Measurements from ENCODE around the gene CAVIN1. TPM values are rescaled to one million over a fixed set of nuclear protein-coding genes. Genes with fewer than 3 reads are reported as not detected.

CAVIN1 gene
- total RNA-seq, 1 donor from 2014 or later, result 5.5 TPM

GRCh38 chr17:42441371-42442195 lies 18.5 kb upstream of the CAVIN1 start:
- TF ChIP-seq EZH2 (IDR thresholded peaks at IDR 0.05), result no peak
- no peak for TF ChIP-seq EZH2phosphoT487 (IDR thresholded peaks at IDR 0.05)
- TF ChIP-seq CTCF (IDR thresholded peaks at IDR 0.05), result no peak
- H3K27ac ChIP-seq, result no peak overlapping the region
- no peaks in the 10 kb centered on the region for H3K4me1 ChIP-seq
- peaks cover 3% of the 10 kb centered on the region for H3F3A ChIP-seq (ENCODE audit: low read depth)
- H3K9me3 Mint-ChIP-seq, result no peaks in the 10 kb centered on the region
- H3K27ac Mint-ChIP-seq, result no peak overlapping the region
- DNase-seq (ENCODE audit: low spot score), result no peak
- no peak overlapping the region for H3K4me3 ChIP-seq
- H3K9ac ChIP-seq, result no peak overlapping the region
- no peaks in the 10 kb centered on the region for H3K79me2 ChIP-seq (ENCODE audit: low read depth)
- H3K27me3 Mint-ChIP-seq (ENCODE audit: insufficient read depth, low read depth), result no peaks in the 10 kb centered on the region
- H4K20me1 ChIP-seq (ENCODE audit: low read depth), result no peaks in the 10 kb centered on the region
- H3K4me1 Mint-ChIP-seq, result peaks cover 9% of the 10 kb centered on the region
- no peaks in the 10 kb centered on the region for H3K36me3 ChIP-seq
- H3K36me3 Mint-ChIP-seq, result no peaks in the 10 kb centered on the region
- H3K9me3 ChIP-seq (ENCODE audit: low read depth), result no peaks in the 10 kb centered on the region
- H3K4me3 Mint-ChIP-seq, result no peak overlapping the region
- H3K4me2 ChIP-seq, result no peak overlapping the region
- H3K27me3 ChIP-seq, result no peaks in the 10 kb centered on the region
- no peak overlapping the region for H2AFZ ChIP-seq (replicated peaks)

GRCh38 chr17:42438600-42439567 lies 15.8 kb upstream of the CAVIN1 start:
- H3K4me3 ChIP-seq, result no peak overlapping the region
- H3K36me3 ChIP-seq, result no peaks in the 10 kb centered on the region
- H3K27ac ChIP-seq, result no peak overlapping the region
- H3K4me3 Mint-ChIP-seq, result no peak overlapping the region
- no peak overlapping the region for H3K4me2 ChIP-seq
- DNase-seq (ENCODE audit: low spot score), result no peak
- no peak overlapping the region for H2AFZ ChIP-seq (replicated peaks)
- H3K27me3 Mint-ChIP-seq (ENCODE audit: insufficient read depth, low read depth), result no peaks in the 10 kb centered on the region
- H3K9me3 ChIP-seq (ENCODE audit: low read depth), result no peaks in the 10 kb centered on the region
- H3K36me3 Mint-ChIP-seq, result no peaks in the 10 kb centered on the region
- TF ChIP-seq EZH2phosphoT487 (IDR thresholded peaks at IDR 0.05), result no peak
- peak; percentile 50 for TF ChIP-seq CTCF (IDR thresholded peaks at IDR 0.05)
- no peak for TF ChIP-seq EZH2 (IDR thresholded peaks at IDR 0.05)
- H3K4me1 ChIP-seq, result no peaks in the 10 kb centered on the region
- no peaks in the 10 kb centered on the region for H4K20me1 ChIP-seq (ENCODE audit: low read depth)
- H3K27me3 ChIP-seq, result no peaks in the 10 kb centered on the region
- no peak overlapping the region for H3K9ac ChIP-seq
- H3K27ac Mint-ChIP-seq, result no peak overlapping the region
- peaks cover 15% of the 10 kb centered on the region for H3K4me1 Mint-ChIP-seq
- H3F3A ChIP-seq (ENCODE audit: low read depth), result peaks cover 9% of the 10 kb centered on the region
- no peaks in the 10 kb centered on the region for H3K9me3 Mint-ChIP-seq
- H3K79me2 ChIP-seq (ENCODE audit: low read depth), result no peaks in the 10 kb centered on the region

- Mint-ChIP-seq H3K4me1 (peaks cover 13% of the 10 kb centered on the region), H3K27ac (peak overlapping the region; percentile 94), H3K9me3 (no peaks in the 10 kb centered on the region), H3K27me3 (ENCODE audit: insufficient read depth, low read depth) (no peaks in the 10 kb centered on the region), H3K4me3 (no peak overlapping the region), H3K36me3 (no peaks in the 10 kb centered on the region)
- no peaks in the 10 kb centered on the region for H3K79me2 ChIP-seq (ENCODE audit: low read depth)
- H3K9ac ChIP-seq, result no peak overlapping the region
- no peak overlapping the region for H3K27ac ChIP-seq
- no peaks in the 10 kb centered on the region for H3K36me3 ChIP-seq
- no peak for TF ChIP-seq EZH2 (IDR thresholded peaks at IDR 0.05)
- no peak for TF ChIP-seq EZH2phosphoT487 (IDR thresholded peaks at IDR 0.05)
- no peak for TF ChIP-seq CTCF (IDR thresholded peaks at IDR 0.05)
- no peaks in the 10 kb centered on the region for H4K20me1 ChIP-seq (ENCODE audit: low read depth)
- peak overlapping the region; percentile 29 for H2AFZ ChIP-seq (replicated peaks)
- peaks cover 10% of the 10 kb centered on the region for H3F3A ChIP-seq (ENCODE audit: low read depth)
- H3K27me3 ChIP-seq, result no peaks in the 10 kb centered on the region
- H3K4me1 ChIP-seq, result no peaks in the 10 kb centered on the region
- no peak overlapping the region for H3K4me3 ChIP-seq
- no peaks in the 10 kb centered on the region for H3K9me3 ChIP-seq (ENCODE audit: low read depth)
- no peak for DNase-seq (ENCODE audit: low spot score)
- H3K4me2 ChIP-seq, result no peak overlapping the region
Measured at GRCh38 chr17:42436391-42436790, 13.3 kb upstream of the CAVIN1 start.

Data from neural progenitor cell (in vitro differentiated cells).